Stimulated activated naive B cell treated with anti-CD40 and anti-IgM and Interleukin-4, amounts not matched to agents 10 μg/mL and 1 μg/mL and 100 μg/mL, for 72 hours (primary cell): ENCODE data around the gene PLEKHN1.

Experiments
- ATAC-seq, 2 donors: fragments of 150-1000 bp; cut with Tn5 transposase; replicated peaks; 2 replicates each; pipeline ENCODE4 v1.10.0; 2021; ENCODE audit warnings: moderate library complexity in 1 of 2
- DNase-seq: peaks from one replicate; pipeline ENCODE4 v3.0.0; 2021
- H3K27ac Mint-ChIP-seq: one replicate; pipeline ENCODE4 v1.8.0; 2022; ENCODE audit warnings: mild to moderate bottlenecking, mixed read lengths
- H3K27me3 Mint-ChIP-seq, 2 donors: one replicate each; pipeline ENCODE4 v1.8.0; 2022; ENCODE audit warnings: mixed read lengths in 2 of 2
- H3K36me3 Mint-ChIP-seq, 2 donors: one replicate each; pipeline ENCODE4 v1.8.0; 2022; ENCODE audit warnings: mixed read lengths in 2 of 2, mild to moderate bottlenecking in 1 of 2
- H3K4me1 Mint-ChIP-seq, 2 donors: one replicate each; pipeline ENCODE4 v1.8.0; 2022; ENCODE audit warnings: mixed read lengths in 2 of 2, mild to moderate bottlenecking in 1 of 2
- H3K4me3 Mint-ChIP-seq, 2 donors: one replicate each; pipeline ENCODE4 v1.8.0; 2022; ENCODE audit warnings: mild to moderate bottlenecking in 2 of 2, mixed read lengths in 2 of 2, moderate library complexity in 1 of 2
- H3K9me3 Mint-ChIP-seq, 2 donors: one replicate each; pipeline ENCODE4 v1.8.0; 2022; ENCODE audit warnings: mixed read lengths in 2 of 2, mild to moderate bottlenecking in 1 of 2

The PLEKHN1 gene, protein sequence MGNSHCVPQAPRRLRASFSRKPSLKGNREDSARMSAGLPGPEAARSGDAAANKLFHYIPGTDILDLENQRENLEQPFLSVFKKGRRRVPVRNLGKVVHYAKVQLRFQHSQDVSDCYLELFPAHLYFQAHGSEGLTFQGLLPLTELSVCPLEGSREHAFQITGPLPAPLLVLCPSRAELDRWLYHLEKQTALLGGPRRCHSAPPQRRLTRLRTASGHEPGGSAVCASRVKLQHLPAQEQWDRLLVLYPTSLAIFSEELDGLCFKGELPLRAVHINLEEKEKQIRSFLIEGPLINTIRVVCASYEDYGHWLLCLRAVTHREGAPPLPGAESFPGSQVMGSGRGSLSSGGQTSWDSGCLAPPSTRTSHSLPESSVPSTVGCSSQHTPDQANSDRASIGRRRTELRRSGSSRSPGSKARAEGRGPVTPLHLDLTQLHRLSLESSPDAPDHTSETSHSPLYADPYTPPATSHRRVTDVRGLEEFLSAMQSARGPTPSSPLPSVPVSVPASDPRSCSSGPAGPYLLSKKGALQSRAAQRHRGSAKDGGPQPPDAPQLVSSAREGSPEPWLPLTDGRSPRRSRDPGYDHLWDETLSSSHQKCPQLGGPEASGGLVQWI

DNA sequence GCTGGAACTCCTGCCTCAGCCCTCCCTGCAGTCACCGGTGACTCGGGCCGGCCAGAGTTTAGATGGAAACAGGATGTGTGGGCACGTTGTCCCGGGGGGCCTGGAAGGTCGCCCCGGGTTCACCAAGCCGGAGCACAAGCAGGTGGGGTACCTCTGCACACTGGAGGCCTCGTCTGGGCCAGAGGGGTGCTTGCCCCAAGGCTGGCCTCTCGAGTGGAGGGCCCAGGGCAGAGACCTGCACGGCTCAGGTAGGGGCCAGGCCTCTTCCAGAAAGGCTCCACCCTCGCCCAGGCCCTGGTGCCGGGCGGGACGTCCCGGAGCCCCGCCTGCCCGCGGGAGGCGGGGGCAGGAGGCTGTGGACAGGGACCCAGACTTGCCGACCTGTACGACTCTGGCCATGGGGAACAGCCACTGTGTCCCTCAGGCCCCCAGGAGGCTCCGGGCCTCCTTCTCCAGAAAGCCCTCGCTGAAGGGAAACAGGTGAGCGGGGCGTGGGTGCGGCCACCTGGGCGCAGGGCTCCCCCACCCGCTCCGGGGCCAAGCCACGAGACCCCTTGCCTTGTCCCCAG, at the start of gene PLEKHN1:
PLEKHN1 (plus strand) TSS at position 348 of the 569 bp plus-strand sequence; CDS start at position 398, 50 bp downstream.
- DNase-seq, result no peak
- H3K27ac Mint-ChIP-seq, result no peak within 1 kb of the TSS
- peaks cover 9 to 29% of the 10 kb centered on the region in 2 donors for H3K4me1 Mint-ChIP-seq
- peak; percentile 72 to 79 for ATAC-seq
- H3K4me3 Mint-ChIP-seq, result peak within 1 kb of the TSS; percentile 84 to 87
- H3K9me3 Mint-ChIP-seq, result no peaks in the 10 kb centered on the region
- H3K36me3 Mint-ChIP-seq, result peaks cover 6 to 18% of the 10 kb centered on the region in 2 donors
- H3K27me3 Mint-ChIP-seq, result peaks cover 16 to 20% of the 10 kb centered on the region in 2 donors

DNA sequence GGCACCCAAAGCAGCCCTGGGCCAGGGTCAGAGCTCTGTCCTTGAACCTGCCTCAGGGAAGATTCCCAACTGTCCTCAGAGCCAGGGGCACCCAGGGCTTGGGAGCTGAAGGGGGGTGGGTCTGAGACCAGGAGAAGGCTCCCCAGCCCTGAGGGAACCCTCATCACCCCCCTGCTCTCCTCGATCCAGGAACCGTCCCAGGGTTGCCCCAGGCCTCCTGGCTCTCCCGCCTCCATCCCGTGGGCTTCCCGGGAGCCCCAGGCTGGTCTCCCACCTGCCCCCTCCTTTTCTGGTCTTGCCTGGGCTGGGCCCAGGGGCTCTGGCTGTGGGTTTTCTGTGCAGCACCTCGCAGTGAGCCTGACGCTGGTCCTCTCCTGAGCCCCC, 49.2 kb upstream of the PLEKHN1 start:
- H3K9me3 Mint-ChIP-seq, result no peaks in the 10 kb centered on the region
- H3K27me3 Mint-ChIP-seq, result peaks cover 57 to 93% of the 10 kb centered on the region in 2 donors
- ATAC-seq (no peak), DNase-seq (no peak)
- peaks cover 15 to 19% of the 10 kb centered on the region in 2 donors for H3K4me1 Mint-ChIP-seq
- peak overlapping the region; percentile 62 for H3K27ac Mint-ChIP-seq
- peaks cover 0 to 4% of the 10 kb centered on the region in 2 donors for H3K36me3 Mint-ChIP-seq
- no peak overlapping the region for H3K4me3 Mint-ChIP-seq

DNA sequence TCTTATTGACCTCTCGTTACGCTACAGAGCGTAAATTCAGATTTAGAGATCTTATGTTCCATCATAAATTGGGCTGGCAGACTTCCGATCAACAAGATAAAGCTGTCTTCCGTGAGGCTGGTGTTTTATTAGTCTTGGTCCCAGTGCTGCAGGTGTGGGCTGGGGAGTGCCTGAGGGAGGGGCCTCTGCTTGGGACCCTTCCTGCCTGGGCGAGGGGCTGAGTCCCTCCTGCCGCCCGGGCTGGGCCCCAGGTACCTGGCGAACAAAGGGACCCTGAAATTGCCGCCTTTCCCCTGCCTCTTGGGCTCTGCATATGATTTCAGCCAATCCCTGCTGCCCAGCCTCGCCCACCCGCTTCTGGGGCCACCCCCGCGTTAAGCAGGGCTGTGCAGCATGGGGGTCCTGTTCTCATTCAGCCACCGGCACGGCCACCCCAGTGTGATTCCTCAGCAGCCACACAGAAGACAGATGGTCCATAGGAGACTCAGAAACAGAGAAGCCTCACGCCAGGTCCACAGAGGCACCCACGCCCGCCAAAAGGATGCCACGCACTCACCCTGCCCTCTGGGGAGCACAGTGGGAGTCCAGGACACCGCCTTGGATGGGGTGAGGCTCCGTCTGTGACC, 48.7 kb upstream of the PLEKHN1 start:
- ATAC-seq (no peak), DNase-seq (no peak)
- no peak overlapping the region for H3K4me3 Mint-ChIP-seq
- peaks cover 0 to 4% of the 10 kb centered on the region in 2 donors for H3K36me3 Mint-ChIP-seq
- H3K27ac Mint-ChIP-seq, result peak overlapping the region; percentile 62
- peaks cover 15 to 18% of the 10 kb centered on the region in 2 donors for H3K4me1 Mint-ChIP-seq
- H3K9me3 Mint-ChIP-seq, result no peaks in the 10 kb centered on the region
- H3K27me3 Mint-ChIP-seq, result peaks cover 58 to 93% of the 10 kb centered on the region in 2 donors

DNA sequence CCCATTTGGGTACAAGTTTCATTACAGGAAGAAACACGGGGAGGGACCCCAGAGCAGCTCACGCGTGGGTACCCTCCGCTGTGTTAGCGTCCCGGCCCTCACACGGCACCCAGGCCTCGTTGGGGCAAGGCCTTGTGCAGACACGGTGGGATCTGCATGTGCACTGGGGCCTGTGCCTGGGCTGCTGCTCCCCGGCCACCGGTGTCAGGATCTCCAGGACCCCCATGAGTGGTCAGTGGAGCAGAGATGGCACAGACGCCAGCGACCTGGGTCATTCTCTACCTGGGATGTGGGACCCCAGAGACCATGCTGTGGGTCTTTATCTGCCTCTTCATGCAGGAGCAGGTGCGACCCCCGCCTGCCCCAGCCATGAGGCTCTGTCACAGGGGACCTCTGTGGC, 47.9 kb upstream of the PLEKHN1 start:
- Mint-ChIP-seq H3K27me3 (peaks cover 62 to 93% of the 10 kb centered on the region in 2 donors), H3K4me1 (peaks cover 20% of the 10 kb centered on the region in 2 donors), H3K36me3 (peaks cover 0 to 4% of the 10 kb centered on the region in 2 donors), H3K9me3 (no peaks in the 10 kb centered on the region), H3K27ac (no peak overlapping the region), H3K4me3 (no peak overlapping the region)
- no peak for ATAC-seq
- DNase-seq, result no peak

DNA sequence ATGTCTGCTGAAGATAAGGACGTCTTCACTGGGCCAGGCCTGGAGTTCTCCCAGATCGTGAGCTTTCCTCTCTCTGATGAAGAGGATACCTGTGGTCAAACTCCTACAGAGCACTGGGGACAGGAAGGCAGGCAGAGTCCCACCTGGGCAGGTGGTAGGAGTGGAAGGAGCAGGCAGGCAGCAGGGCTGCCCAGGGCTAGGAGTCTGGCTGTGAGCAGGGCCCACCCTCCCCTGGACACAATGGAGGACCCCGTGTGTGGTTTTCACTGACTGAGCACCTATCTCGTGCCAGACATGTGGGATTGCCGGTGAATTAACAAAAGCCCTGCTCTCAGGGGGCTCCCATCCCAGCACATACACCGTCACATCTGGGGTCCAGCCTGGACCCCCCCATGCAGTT, 47.4 kb upstream of the PLEKHN1 start:
- ATAC-seq (no peak), DNase-seq (no peak)
- peaks cover 21 to 22% of the 10 kb centered on the region in 2 donors for H3K4me1 Mint-ChIP-seq
- no peak overlapping the region for H3K27ac Mint-ChIP-seq
- H3K4me3 Mint-ChIP-seq, result no peak overlapping the region
- no peaks in the 10 kb centered on the region for H3K9me3 Mint-ChIP-seq
- peaks cover 0 to 4% of the 10 kb centered on the region in 2 donors for H3K36me3 Mint-ChIP-seq
- peaks cover 63 to 90% of the 10 kb centered on the region in 2 donors for H3K27me3 Mint-ChIP-seq

DNA sequence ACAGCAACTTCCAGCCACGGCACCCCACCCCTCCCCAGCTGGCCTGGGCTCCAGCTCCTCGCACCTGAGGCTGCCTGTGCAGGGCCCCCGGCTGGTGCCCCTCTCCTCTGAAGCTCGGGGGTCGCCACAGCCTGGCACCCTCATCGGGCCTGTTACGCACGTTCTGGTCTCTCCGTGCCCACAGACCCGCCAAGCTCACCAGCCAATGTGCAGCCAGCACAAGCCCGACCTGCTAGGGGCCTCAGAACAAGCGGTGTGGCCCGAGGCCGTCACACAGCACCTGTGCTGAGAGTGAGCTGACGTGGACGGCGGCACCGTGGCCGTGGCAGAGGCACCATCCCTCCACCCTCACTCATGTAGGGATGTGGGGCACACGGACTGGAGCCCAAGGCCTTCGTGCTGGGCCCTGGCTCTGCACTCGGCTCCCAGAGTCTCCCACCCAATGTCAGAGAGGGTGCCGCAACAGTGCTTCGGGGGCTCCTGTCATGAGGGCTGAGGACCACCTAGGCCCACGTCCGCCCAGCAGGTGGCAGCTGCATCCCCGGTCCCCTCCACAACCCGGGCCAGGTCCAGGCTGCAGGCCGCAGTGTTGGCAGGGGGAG, 46.9 kb upstream of the PLEKHN1 start:
- peaks cover 21 to 22% of the 10 kb centered on the region in 2 donors for H3K4me1 Mint-ChIP-seq
- H3K9me3 Mint-ChIP-seq, result no peaks in the 10 kb centered on the region
- DNase-seq, result no peak
- H3K4me3 Mint-ChIP-seq, result no peak overlapping the region
- no peak for ATAC-seq
- H3K27me3 Mint-ChIP-seq, result peaks cover 63 to 85% of the 10 kb centered on the region in 2 donors
- no peak overlapping the region for H3K27ac Mint-ChIP-seq
- H3K36me3 Mint-ChIP-seq, result peaks cover 0 to 4% of the 10 kb centered on the region in 2 donors

DNA sequence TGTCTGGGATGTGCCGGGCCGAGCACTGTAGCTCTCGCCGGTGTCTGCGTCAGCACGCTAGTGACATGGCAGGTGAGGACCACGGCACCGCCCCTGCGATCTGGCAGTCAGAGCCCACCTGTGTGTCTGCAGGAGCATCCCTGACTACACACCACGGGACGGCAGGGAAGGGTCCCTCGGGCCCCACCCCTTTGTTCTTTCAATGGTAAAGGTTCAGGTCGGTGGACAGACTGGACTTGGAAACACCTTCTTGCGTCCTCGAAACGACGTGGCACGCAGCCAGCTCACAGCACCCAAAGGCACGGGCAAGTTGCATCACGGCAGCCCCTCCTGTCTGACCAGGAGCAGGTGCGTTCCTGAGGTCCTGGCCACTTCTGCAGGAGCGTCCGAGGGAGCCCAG, 46.3 kb upstream of the PLEKHN1 start:
- ATAC-seq (no peak), DNase-seq (no peak)
- Mint-ChIP-seq H3K36me3 (peaks cover 0 to 4% of the 10 kb centered on the region in 2 donors), H3K9me3 (no peaks in the 10 kb centered on the region), H3K4me3 (no peak overlapping the region), H3K4me1 (peaks cover 21 to 22% of the 10 kb centered on the region in 2 donors), H3K27ac (no peak overlapping the region), H3K27me3 (peaks cover 63 to 84% of the 10 kb centered on the region in 2 donors)

DNA sequence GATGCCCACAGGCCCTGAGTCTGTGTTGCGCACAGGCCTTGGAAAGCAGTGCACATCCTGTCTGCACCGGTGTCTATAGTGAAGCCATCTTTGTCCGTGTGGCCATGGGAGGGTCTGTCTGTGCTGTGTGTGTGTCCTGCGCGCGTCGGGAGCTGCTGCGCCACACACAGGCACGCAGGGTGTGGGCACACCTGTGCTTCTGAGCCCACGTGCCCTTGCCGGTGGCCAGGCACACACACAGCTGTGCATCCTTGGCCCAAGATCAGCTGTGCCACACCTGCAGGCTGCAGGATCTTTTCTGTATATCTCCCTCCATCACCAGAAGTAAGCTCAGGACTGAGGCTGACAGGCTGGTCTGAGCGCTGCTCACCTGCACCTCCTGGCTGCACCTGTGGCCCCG, 45.8 kb upstream of the PLEKHN1 start:
- no peak overlapping the region for H3K4me3 Mint-ChIP-seq
- H3K4me1 Mint-ChIP-seq, result peaks cover 21 to 22% of the 10 kb centered on the region in 2 donors
- peak; percentile 11 to 12 for ATAC-seq
- no peaks in the 10 kb centered on the region for H3K9me3 Mint-ChIP-seq
- H3K27ac Mint-ChIP-seq, result no peak overlapping the region
- peaks cover 58 to 82% of the 10 kb centered on the region in 2 donors for H3K27me3 Mint-ChIP-seq
- H3K36me3 Mint-ChIP-seq, result peaks cover 0 to 4% of the 10 kb centered on the region in 2 donors
- DNase-seq, result no peak

DNA sequence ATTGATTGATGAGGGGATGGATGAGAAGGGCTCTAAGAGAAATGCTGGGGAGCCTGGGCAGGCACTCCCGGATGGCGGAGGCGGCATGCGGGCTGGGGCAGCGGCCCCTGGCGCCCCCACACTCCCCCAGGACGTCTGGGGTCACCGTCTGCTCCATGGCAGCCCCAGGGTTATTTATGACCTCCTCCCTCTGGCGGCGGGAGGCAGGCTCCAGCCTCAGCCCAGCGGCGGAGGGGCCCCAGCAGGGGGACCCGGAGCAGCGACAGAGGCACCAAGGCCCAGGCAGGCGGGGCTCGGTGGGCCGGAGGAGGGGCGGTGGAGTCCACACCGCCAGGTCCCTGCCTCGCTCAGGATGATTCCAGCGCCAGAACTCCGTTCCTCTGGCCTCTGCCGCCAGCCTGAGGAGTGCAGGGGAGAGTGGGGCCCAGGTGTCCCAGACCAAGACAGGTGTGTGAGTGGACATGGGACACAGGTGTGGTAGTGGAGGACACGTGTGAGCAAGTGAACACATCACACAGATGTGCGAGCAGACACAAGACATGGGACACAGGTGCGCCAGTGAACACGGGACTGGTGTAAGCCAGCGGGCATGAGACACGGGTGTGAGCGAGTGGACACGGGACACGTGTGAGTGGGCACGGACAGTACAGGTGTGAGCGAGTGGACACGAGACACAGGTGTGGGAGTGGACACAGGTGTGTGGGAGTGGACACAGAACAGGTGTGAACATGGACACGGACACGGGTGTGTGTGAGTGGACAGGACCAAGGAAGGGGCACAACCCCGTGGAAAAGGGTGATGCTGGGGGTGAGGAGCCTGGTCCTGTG, 45.1 kb upstream of the PLEKHN1 start:
- Mint-ChIP-seq H3K27me3 (peaks cover 57 to 82% of the 10 kb centered on the region in 2 donors), H3K27ac (no peak overlapping the region), H3K4me3 (peak overlapping the region in 1 of 2 donors; percentile 60), H3K4me1 (peaks cover 22 to 27% of the 10 kb centered on the region in 2 donors), H3K9me3 (no peaks in the 10 kb centered on the region), H3K36me3 (peaks cover 0 to 4% of the 10 kb centered on the region in 2 donors)
- DNase-seq (no peak), ATAC-seq (peak; percentile 52 to 55)

DNA sequence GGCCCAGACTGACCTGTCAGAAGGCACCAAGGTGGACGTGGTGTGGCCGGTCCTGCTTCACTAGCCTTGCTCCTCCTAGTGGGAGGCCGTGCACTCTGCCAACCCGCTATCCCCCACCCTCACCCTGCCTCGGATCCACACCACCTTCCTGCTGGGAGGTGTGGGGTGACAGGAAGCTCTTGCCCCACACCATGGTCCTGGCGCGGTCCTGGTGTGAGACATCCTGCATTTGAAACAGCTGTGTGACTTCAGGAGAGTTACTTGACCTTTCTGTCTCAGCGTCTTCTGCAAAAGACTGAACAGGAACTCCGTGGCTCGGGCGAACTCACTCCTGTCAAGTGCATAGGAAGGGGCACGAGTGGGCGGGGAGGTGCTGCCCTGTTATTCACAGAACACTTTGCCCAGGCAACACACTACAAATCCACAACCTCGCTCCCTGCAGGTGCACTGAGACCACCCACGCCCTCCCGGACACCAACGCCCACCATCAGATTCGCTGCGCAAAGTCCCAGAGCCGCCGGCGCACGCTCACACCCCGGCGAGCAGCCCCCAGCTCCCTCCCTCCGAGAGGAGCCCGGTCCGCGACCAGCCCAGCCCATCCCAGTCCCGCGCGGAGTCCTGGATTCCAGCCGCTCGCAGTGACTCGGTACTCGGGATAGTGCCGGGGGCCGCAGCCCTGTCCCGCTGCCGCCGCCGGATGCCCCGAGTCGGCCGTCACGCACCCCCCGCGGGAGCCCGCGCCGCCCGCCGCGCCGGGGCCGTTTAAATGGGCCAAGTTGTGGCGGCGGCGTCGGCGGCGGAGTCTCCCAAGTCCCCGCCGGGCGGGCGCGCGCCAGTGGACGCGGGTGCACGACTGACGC, 42.9 kb upstream of the PLEKHN1 start, which contains the start of gene SAMD11:
SAMD11 (plus strand) TSS at position 793 of the 860 bp plus-strand sequence. CDS start 509 bp downstream, outside the sequence.
- Mint-ChIP-seq H3K4me1 (peaks cover 24 to 30% of the 10 kb centered on the region in 2 donors), H3K27ac (peak within 1 kb of the TSS; percentile 76), H3K4me3 (peak within 1 kb of the TSS; percentile 75 to 77), H3K36me3 (peaks cover 0 to 4% of the 10 kb centered on the region in 2 donors), H3K9me3 (no peaks in the 10 kb centered on the region), H3K27me3 (peaks cover 66 to 85% of the 10 kb centered on the region in 2 donors)
- DNase-seq, result no peak
- ATAC-seq, result peak; percentile 29 to 40

DNA sequence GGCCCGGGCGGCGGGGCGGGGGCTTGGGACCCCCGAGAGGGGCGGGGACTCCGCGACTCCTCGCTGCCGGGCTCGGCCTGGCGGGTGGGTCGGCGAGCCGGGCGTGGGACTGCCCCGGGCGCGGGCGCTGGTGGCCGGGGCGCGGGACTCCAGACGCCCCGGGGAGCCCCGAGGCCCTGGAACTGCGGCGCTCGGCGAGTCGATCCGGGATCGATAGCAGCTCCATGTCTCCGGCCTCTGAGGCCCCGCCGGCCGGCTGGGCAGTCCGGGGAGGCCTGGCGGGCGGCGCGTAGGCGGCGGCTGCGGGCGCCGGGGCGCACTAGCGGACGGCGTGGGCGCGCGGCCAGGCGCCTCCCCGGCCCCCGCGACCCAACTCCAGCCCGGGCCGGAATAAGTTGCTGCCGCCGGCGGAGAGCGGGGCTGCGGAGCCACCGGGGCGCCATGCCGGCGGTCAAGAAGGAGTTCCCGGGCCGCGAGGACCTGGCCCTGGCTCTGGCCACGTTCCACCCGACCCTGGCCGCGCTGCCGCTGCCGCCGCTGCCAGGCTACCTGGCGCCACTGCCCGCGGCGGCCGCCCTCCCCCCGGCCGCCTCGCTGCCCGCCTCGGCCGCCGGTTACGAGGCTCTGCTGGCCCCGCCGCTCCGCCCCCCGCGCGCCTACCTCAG, 42.2 kb upstream of the PLEKHN1 start:
- H3K4me3 Mint-ChIP-seq, result peak overlapping the region in 1 of 2 donors; percentile 65
- DNase-seq (no peak), ATAC-seq (peak in 1 of 2 donors; percentile 6)
- H3K9me3 Mint-ChIP-seq, result no peaks in the 10 kb centered on the region
- H3K36me3 Mint-ChIP-seq, result peaks cover 0 to 4% of the 10 kb centered on the region in 2 donors
- peaks cover 64 to 85% of the 10 kb centered on the region in 2 donors for H3K27me3 Mint-ChIP-seq
- H3K27ac Mint-ChIP-seq, result no peak overlapping the region
- peaks cover 22 to 30% of the 10 kb centered on the region in 2 donors for H3K4me1 Mint-ChIP-seq
